ENCODE results near the gene GABRA5. TPM values are rescaled to one million over a fixed set of nuclear protein-coding genes. Genes with fewer than 3 reads are reported as not detected.

Gene GABRA5
- total and polyA plus RNA-seq, 7 donors: 1.1 TPM; not detected in 6

DNA sequence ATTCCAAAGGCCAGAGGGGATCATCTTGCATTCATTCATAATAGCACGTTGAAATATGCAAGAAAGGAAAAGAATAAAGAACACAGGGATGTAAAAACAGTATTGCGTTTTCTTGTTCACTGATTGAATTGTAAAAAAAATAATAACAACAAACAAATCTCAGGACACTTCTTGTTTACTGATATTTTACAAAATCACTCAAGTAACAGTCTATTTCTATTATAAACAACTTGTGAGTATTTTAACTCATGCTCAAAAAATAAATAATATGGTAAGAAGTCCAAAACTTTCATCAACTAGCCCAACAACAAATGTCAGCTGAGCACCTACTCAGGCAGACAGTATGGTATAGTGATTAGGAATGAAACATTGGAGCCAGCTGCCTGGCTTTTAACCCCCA lies 101.9 kb downstream of the GABRA5 start:
- Histone ChIP-seq H3K27me3 (peaks cover 6 to 48% (median 8%) of the 10 kb centered on the region in 3 donors), H3K27ac (no peak overlapping the region), H3K36me3 (no peaks in the 10 kb centered on the region), H3K4me1 (no peaks in the 10 kb centered on the region), H3K9me3 (no peaks in the 10 kb centered on the region), H3K4me3 (no peak overlapping the region)
- no peak for DNase-seq
- no peak for TF ChIP-seq EP300 (IDR thresholded peaks at IDR 0.05)
- WGBS, 2 donors: 73 to 81% methylated on average over 2 of the region's 2 CpGs
- intact Hi-C loops (cut with DNase I): no loop called here

- TF ChIP-seq, protein P1, sequence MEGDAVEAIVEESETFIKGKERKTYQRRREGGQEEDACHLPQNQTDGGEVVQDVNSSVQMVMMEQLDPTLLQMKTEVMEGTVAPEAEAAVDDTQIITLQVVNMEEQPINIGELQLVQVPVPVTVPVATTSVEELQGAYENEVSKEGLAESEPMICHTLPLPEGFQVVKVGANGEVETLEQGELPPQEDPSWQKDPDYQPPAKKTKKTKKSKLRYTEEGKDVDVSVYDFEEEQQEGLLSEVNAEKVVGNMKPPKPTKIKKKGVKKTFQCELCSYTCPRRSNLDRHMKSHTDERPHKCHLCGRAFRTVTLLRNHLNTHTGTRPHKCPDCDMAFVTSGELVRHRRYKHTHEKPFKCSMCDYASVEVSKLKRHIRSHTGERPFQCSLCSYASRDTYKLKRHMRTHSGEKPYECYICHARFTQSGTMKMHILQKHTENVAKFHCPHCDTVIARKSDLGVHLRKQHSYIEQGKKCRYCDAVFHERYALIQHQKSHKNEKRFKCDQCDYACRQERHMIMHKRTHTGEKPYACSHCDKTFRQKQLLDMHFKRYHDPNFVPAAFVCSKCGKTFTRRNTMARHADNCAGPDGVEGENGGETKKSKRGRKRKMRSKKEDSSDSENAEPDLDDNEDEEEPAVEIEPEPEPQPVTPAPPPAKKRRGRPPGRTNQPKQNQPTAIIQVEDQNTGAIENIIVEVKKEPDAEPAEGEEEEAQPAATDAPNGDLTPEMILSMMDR (IDR thresholded peaks at IDR 0.05): no peak
- TF ChIP-seq POLR2AphosphoS5 (IDR thresholded peaks at IDR 0.05): no peak
- no peak for TF ChIP-seq EP300 (IDR thresholded peaks at IDR 0.05)
- no peak for TF ChIP-seq POLR2A (IDR thresholded peaks at IDR 0.05)
- Histone ChIP-seq H3K27me3 (peaks cover 6 to 47% (median 8%) of the 10 kb centered on the region in 3 donors), H3K4me1 (no peaks in the 10 kb centered on the region), H3K4me3 (no peak within 1 kb of the TSS), H3K36me3 (no peaks in the 10 kb centered on the region), H3K27ac (no peak within 1 kb of the TSS), H3K9me3 (no peaks in the 10 kb centered on the region)
- 7 to 39% methylated on average over 33 of the region's 33 CpGs for WGBS, 2 donors
- DNase-seq: no peak
- intact Hi-C loops (cut with DNase I): no loop called here
Observed at GRCh38 chr15:26970712-26971210, 103.9 kb downstream of the GABRA5 start, which contains the start of gene GABRG3. TSS of gene GABRG3 (plus strand) at chr15:26971181.

DNA sequence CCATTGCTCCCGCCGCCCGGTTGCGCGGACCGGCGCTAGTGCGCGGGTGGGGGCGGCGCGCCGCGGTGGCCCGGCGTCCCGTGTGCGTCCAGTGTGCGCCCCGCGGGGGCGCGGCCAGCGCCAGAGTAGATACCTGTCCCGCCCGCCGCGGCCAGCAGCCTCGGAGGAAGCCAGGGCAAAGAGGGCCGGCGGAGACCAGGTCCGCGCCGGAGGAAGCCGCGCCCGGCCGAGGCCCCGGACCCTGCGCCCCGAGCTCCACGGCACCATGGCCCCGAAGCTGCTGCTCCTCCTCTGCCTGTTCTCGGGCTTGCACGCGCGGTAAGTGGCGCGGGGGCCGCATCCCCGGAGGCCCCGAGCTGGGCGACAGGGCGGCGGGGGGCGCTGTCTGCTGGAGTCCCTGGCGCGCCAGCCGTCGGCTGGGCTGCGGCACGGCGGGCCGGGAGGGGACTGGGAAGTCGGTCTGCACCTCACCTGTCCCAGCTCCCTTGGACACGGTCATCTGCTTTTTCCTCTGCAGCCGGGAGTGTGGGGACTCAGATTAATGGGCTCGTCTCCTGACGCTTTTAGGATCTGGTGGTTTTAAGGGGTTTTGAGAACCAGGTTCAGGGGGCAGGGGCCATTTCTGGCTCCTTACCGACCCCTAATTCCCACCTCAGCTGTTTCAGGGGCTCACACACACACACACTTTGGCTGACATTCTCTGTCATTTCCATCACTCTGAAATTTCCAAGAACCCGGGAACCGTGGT lies 104.6 kb downstream of the GABRA5 start:
- no peaks in the 10 kb centered on the region for H3K9me3 ChIP-seq
- 7 to 44% methylated on average over 72 of the region's 72 CpGs for WGBS, 2 donors
- no peak overlapping the region for H3K4me3 ChIP-seq

GRCh38 chr15:26972636-26973035 lies 105.8 kb downstream of the GABRA5 start:
- intact Hi-C loops (cut with DNase I): no loop called here
- no peaks in the 10 kb centered on the region for H3K9me3 ChIP-seq

More for the DNA sequence above, 104.6 kb downstream of the GABRA5 start:
- Histone ChIP-seq H3K27me3 (peaks cover 6 to 45% (median 8%) of the 10 kb centered on the region in 3 donors), H3K4me1 (no peaks in the 10 kb centered on the region), H3K36me3 (no peaks in the 10 kb centered on the region), H3K27ac (no peak overlapping the region)
- no peak for DNase-seq
- no peak for TF ChIP-seq POLR2A (IDR thresholded peaks at IDR 0.05)
- TF ChIP-seq POLR2AphosphoS5 (IDR thresholded peaks at IDR 0.05): no peak
- no peak for TF ChIP-seq EP300 (IDR thresholded peaks at IDR 0.05)
- TF ChIP-seq, protein P1 (IDR thresholded peaks at IDR 0.05): no peak
- intact Hi-C loops (cut with DNase I): no loop called here

More at GRCh38 chr15:26972636-26973035, 105.8 kb downstream of the GABRA5 start:
- WGBS, 2 donors: 67 to 73% methylated on average over 2 of the region's 2 CpGs
- no peaks in the 10 kb centered on the region for H3K4me1 ChIP-seq
- TF ChIP-seq, protein P1 (IDR thresholded peaks at IDR 0.05): no peak
- TF ChIP-seq POLR2AphosphoS5 (IDR thresholded peaks at IDR 0.05): no peak
- TF ChIP-seq POLR2A (IDR thresholded peaks at IDR 0.05): no peak
- no peak for TF ChIP-seq EP300 (IDR thresholded peaks at IDR 0.05)
- H3K27me3 ChIP-seq: peaks cover 6 to 43% (median 8%) of the 10 kb centered on the region in 3 donors
- DNase-seq: no peak
- H3K4me3 ChIP-seq: no peak overlapping the region
- H3K36me3 ChIP-seq: no peaks in the 10 kb centered on the region
- H3K27ac ChIP-seq: no peak overlapping the region
